Erythroblast (primary cell): ENCODE results near the gene ZBTB46.

Source experiments
- GATA1 ChIP-seq: IDR thresholded peaks from 2 replicates; pipeline ENCODE4 v1.6.1; 2011; ENCODE audit warnings: low read depth, mild to moderate bottlenecking, control low read depth, low read length, moderate library complexity
- POLR2A ChIP-seq: IDR thresholded peaks from 2 replicates; pipeline ENCODE4 v1.6.1; 2011; ENCODE audit warnings: mild to moderate bottlenecking, low read length

DNA sequence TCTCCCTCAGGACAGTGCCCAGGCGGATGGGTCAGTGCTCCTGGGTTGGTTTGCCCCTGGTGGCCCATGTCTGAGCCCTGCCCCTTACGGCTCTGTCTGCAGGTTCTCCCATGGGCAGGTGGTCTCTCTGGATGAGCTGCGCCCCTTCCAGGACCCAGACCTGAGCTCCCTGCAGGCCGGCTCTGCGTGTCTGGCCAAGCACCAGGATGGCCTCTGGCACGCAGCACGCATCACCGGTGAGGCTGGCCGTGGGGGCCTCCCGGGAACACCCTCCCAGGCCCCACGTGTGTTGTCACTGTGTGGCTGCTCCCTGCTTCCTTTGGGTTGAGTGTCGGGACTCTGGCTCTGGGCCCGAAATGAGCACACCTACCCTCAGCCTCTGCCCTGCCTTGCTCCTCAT, 97.9 kb downstream of the ZBTB46 start:
- TF ChIP-seq POLR2A, result no peak
- no peak for TF ChIP-seq GATA1
